HT1080 (cell line): ENCODE results near the gene EMP3. TPM values are rescaled to one million over a fixed set of nuclear protein-coding genes. Genes with fewer than 3 reads are reported as not detected.
"Not testable (repeated sequence)": the region's sequence is repeated elsewhere in the genome, so short reads cannot be mapped to it uniquely, and the experiment has no call there.

Source experiments
- DNase-seq: peaks from one replicate; pipeline ENCODE4 v3.0.0-alpha.2; 2015; ENCODE audit warnings: low read depth
- polyA plus RNA-seq, 2 experiments: library from polyadenylated mRNA; depleted of rRNA; stranded (reverse); fragments of >200 nt; gene quantifications; 2 replicates each; pipeline ENCODE4 v1.2.3, GENCODE V29; 2015
- total RNA-seq: library from RNA; depleted of rRNA; stranded (reverse); fragments of >200 nt; shearing (Covaris generic); gene quantifications from 2 replicates; pipeline ENCODE4 v1.2.3, GENCODE V29; 2014; rRNA removed

EMP3 gene, protein sequence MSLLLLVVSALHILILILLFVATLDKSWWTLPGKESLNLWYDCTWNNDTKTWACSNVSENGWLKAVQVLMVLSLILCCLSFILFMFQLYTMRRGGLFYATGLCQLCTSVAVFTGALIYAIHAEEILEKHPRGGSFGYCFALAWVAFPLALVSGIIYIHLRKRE
- total RNA-seq, result 379 and 513 TPM in 2 replicates
- polyA plus RNA-seq (2015; cell fraction: cytosol; rRNA removed), result 179 and 219 TPM in 2 replicates
- polyA plus RNA-seq (2015; cell fraction: nucleus; rRNA removed), result 113 and 124 TPM in 2 replicates

DNA sequence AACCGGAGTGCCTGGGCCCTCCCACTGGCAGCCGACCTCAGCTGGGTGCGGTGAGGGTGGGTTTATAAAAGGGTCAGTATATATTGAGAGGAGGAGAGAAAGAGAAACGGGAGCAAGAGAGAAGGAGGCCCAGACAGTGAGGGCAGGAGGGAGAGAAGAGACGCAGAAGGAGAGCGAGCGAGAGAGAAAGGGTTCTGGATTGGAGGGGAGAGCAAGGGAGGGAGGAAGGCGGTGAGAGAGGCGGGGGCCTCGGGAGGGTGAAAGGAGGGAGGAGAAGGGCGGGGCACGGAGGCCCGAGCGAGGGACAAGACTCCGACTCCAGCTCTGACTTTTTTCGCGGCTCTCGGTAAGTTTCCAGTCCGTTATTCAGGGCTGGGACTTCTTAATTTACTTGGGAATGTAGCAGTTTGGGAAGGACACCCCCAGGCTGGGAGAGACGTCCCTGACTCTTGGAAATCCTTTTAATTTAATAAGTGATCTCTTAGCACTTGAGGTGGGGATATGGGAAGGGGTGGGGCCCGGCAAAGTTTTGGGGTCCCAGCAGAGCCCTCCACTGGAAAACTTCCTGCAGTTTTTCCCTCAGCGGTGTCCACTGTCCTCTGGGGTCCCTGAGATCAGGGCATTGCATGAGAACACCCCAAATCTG lies at the start of gene EMP3:
TSS of gene EMP3 (plus strand) at position 288 of the 646 bp plus-strand sequence. CDS start 1,293 bp downstream, outside the sequence.
- DNase-seq, result peak; percentile 91

DNA sequence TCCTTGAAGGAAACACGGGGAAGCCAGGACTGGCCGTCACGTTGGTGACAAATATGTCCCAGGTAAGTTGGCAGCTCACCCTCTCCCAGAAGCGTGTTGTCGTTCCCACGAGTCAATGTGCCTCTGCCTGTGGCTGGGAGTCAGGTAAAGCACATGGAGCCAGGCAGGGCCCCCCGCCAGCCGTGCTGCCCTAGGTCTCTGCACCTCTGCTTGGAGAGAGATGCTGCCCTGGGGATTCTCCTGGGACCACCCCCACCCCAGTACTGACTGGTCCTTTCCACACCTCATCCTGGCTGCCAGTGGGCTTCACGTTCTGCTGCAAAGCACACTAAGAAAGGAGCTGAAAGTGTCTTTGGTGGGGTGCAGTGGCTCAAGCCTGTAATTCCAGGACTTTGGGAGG lies 45.6 kb upstream of the EMP3 start:
- no peak for DNase-seq

DNA sequence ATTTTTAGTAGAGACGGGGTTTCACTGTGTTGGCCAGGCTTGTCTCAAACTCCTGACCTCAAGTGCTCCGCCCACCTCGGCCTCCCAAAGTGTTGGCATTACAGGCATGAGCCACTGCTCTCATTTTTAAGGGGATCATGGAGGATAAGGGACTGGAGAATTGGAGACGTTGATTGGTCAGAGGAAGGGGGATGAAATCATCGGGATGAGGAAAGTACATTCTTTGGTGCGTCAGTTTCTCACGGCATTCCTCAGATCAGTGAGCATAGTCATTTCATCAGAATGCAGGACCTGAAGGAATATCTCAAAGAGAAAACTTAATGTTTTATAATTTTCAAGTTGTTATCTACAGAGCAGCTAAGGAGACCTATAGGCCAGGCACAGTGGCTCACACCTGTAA lies 41.4 kb upstream of the EMP3 start:
- peak; percentile 51 for DNase-seq

DNA sequence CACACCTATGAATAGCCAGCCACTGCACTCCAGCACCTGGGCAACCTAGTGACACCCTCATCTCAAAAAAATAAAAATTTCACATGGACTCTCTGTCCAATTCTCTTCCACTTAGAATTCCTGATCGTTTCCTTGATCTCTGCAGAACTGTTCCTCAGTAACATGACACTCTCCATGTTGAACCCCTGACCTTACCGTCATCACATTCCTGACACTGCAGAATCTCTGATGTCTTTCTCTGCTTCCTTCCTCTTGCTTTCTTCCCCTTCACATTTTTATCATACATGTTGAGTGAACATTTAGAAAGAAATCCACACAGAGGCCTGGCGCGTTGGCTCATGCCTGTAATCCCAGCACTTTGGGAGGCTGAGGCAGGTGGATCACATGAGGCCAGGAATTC lies 40.5 kb upstream of the EMP3 start:
- no peak for DNase-seq

DNA sequence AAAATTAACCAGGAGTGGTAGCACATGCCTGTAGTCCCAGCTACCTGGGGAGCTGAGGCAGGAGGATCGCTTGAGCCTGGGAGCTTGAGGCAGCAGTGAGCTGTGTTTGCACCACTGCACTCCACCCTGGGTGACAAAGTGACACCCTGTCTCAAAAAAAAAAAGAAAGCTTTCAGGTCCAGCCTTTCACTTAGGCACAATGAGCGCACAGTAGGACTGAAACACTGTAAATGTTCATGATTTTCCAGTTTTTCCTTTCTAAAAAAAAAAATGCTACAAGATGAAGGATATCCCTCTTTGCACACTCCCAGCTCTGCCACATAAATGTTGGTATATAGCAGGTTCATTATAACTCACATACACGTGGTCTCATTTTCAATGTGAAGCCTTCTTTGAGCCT lies 37.6 kb upstream of the EMP3 start:
- DNase-seq, result no peak

DNA sequence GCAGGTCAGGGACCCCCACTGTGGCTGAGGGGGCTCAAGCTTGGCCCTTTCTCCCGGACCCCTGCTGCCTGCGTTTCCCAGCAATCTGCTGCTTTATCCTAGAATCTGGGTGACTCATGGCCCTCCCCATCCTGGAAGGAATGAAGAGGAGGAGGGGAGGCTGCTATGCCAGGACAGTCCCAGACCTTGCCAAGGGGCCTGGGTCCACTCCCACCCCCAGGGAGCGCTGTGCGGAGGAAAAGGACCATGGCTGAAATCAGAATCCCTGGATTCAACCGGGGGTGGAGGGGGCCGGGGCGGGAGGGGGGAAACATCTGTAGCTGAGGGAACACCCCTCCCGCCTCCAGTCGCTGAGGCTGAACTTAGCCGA lies 35.0 kb upstream of the EMP3 start:
- peak; percentile 74 for DNase-seq

DNA sequence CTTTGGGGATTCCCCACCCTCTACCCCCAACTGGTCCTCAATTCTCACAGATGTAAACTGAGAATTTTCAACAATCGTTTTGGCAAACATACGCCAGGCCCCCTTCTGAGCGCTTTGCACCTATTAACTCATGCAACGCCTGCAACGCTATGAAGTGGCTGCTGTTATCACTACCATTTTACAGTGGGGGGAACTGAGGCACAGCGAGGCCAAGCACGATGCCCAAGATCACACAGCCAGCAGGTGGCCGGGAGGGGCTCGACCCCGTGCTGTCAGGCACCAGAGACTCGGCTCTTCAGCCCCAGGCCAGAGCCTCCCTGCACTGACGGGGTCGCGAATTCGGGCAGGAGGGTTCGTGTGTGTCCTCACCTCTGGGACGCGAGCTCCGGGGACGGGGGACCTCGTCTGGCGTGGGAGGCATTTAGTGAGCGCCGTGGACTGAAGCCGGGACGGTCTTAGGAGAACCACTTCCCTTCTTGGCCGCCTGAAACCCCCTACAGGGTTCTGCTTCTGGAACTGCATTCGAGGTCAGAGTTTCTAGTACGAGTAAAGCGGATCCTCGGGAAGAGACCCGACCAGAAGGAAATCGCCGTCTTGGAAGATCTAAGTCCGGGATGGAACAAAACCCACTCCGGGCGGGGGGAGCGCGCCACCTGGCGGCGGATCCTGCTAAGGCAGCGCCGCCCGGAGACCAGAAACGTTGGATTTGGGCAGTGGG lies 34.4 kb upstream of the EMP3 start:
- DNase-seq, result peak; percentile 73

DNA sequence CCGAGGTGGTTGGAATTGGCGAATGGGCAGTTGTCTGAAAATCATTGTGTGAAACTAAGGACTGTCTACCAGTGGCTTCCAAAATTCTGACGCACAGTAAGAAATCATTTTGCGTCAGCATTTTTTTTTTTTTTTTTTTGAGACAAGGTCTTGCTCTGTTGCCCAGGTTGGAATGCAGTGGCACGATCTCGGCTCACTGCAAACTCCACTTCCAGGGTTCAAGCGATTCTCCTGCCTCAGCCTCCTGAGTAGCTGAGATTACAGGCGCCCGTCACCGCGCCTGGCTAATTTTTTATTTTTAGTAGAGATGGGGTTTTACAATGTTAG lies 33.9 kb upstream of the EMP3 start:
- DNase-seq, result not testable (repeated sequence)

DNA sequence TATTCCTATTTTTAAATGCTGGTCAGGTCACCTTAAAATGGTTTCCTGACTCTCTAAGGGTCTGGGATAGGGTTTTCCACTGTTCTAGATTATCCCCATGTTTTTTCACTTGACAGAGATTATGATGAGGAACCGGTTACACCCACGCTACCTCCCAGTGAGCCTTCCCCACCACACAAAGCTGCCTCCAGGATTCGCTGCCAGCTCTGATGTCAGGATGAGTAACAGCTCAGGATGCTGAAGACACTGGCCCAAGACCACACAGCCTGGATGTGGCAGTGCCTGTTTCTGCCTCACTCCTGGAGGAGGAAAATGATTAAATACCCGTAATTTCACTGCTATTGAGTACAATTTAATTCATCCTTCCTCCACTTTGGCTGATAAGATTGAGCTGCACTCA lies 32.6 kb upstream of the EMP3 start:
- peak; percentile 69 for DNase-seq

DNA sequence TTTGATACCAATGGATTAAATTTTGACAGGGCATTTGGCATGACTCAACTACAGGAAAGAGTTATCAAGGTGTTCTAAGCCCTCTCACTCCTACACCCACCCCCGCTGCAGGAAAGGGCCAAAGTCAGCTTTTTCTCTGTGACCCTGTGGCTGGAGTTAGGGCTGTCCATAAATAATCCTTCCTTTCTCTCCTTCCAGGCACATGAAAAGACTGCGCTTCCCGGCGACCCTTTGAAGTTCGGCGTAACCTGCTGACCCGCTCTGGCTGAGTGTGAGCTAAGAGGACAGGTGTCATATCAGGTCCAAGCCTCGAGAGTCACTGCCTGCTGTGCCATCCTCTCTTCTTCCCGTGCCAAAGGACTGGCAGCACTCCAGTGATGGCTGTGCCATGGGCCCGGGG lies 29.9 kb upstream of the EMP3 start:
- no peak for DNase-seq

DNA sequence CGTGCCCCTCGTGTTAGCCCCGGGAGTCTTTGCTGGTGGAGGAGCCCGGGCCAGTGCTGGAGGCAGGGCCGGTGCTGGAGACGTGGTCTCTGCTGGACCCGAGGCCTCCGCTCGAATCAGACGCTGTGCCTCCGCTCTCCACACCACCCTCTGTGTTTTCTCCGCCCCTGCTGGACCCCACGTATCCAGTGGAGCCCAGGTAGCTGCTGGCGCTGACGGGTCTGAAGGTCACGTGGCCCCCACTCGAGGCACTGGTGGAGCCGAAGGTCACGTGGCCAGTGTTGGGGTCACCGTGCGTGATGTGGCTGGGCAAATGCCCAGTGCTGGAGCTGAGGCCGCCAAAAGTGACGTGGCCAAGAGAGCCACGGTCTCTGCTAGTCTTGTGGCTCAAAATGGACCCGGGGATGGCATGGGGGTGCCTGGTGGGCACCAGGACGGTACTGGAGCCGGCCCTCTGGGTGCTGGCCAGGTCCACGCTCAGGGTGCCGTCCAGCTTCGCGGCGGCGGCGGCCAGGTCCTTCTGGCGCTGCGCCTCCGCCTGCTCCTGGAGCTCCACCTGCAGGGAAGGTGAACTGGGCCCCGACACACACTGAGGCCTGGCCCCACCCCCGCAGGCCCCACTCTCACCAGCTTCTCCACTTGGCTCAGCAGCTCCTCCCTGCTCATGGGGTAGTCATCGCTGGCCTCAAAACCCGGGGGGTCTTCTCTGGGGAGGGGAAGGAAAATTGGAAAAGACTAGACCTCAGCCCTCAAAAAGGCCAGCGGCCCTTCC lies 28.2 kb upstream of the EMP3 start:
- no peak for DNase-seq

DNA sequence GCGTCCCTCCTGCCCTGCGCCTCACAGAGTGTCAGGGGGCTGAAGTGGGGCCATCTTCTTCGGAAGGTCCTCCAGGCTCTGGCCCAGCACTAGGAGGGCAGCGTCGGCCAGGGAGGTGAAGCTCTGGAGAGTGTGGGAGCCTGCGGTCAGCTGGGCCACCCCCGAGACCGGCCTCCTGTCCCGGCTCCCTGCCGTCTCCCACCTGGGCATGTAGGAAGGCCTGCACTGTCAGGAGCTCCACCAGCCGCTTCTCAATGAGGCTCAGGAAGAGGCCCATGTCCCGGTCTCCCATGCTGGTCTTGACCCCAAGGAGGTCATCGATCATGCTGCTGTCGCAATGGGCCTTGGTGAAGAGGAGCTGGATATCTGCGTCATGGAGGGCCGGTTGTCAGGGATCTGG lies 27.4 kb upstream of the EMP3 start:
- DNase-seq, result no peak

DNA sequence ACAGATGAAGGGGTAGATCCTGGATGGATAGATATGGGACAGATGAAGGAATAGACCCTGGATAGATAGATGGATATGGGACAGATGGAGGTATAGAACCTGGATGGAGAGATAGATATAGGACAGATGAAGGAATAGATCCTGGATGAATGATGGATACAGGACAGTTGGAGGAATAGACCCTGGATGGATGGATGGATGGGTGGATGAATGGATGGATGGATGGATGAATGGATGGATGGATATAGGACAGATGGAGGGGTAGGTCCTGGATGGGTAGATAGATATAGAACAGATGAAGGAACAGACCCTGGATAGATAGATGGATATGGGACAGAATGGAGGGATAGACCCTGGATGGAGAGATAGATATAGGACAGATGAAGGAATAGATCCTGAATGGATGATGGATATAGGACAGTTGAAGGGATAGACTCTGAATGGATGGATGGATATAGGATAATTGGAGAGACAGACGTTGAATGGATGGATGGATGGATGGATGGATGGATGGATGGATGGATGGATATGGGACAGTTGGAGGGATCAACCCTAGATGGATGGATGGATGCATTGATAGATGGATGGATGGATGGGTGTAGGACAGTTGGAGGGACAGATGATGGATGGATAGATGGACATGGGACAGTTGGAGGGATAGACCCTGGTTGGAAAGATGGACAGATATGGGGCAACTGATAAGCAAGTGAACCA lies 23.3 kb upstream of the EMP3 start:
- DNase-seq, result no peak

DNA sequence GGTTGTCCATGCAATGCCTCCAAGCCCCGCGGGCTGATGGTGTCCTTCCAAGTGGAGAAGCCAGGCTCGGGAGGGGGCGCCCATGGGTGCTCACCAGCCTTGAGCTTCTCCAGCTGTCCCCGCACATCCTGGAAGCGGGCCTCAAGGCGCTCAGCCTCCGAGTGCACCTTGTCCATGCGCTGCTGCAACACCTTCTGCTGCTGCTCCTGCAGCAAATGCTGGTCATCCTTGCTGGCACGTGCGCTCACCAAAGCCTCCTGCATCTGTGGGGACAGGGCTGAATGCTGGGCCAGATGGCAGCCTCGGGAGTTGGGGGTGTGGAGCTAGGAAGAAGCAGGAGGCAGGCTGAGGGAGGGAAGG lies 22.8 kb upstream of the EMP3 start:
- DNase-seq, result no peak

DNA sequence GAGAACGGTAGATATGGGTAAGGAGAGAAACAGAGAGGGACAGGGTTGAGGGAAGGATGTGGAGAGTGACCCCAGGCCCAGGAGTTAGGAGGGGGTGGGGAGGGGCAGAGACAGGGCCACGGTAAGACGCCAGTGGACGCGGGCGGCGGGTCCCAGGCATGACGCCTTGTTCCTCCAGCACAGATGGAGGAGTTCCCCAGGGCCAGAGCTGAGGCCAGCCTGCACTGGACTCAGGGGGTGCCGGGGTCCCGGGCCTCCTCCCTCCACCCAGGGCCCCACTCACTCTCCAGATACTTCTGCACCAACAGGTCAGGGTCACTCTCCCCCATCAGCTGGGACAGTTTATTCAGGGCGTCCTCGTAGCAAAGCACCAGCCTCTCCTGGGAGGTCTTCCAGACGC lies 22.0 kb upstream of the EMP3 start:
- no peak for DNase-seq

DNA sequence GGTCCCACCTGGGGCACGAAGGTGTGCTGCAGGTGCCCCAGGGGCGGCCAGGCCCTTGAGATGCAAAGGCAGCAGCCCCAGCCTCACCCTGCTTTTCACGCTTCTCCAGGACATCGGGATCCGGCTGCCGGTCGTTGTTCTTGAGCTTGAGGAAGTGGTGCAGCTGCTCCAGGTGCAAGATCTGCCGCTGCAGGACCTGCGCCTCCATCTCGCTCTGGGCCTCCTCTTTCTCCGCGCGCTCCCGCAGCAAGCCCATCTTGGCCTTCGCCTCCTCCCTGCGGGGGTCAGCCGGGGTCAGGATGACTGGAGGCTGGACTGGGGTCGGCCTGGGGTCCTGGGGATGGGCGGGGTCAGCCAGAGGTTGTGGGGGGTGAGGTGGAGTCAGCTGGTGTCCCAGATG lies 21.5 kb upstream of the EMP3 start:
- DNase-seq, result no peak

DNA sequence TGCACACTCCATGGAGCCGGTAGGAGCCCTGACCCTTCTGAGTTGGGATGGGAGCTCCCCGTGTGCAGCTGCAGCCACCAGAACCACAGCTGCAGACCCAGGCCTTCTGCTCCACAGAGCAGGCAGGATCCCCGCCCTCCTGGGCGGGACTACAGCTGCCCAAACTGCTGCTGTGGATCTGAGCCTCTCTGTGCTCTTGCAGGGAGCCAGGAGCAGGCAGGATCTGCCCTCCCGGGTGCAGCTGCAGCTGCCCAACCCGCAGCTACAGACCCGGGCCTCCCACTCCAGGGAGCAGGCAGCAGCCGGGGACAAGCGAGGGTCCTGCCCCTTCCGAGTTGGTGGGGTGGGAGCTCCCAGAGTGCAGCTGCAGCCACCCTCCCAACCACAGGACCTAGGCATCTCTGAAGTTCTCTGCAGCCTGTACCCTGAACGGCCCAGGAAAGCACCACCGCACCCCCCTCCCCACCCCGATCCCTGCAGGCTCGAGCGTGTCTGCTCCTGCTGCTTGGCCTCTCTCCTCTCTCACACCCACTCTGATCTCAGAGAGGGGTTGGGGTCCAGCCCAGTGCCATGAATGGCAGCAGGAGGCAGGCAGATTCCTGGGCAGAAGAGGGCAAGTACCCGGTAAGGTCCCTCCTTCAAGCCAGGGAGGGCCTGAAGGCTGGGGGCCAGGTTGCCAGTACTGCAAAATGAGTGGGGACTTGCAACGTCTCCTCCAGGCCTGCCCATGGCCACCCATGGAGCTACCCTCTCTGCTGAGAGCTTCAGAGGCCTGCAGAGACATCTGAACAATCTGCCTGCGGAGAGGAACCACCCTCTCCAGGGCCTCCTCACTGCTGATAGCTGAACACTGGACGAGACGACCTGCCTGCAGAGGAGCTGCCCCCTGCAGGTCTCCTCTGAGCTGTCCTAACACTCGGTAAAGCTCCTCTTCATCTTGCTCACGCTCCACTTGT lies 16.4 kb upstream of the EMP3 start:
- no peak for DNase-seq

DNA sequence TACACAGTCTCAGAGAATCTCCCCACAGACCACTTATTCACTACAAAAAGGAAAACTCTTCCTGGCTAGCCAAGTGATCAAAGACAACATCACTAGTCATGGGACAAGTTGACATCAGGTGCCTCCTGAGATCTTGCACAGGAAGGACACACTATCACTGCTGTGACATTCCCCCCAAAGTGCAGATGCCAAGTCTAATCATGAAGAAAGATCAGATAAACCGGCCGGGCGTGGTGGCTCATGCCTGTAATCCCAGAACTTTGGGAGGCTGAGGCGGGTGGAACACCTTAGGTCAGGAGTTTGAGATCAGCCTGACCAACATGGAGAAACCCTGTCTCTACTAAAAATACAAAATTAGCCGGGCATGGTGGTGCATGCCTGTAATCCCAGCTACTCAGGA lies 15.6 kb upstream of the EMP3 start:
- DNase-seq, result not testable (repeated sequence)

DNA sequence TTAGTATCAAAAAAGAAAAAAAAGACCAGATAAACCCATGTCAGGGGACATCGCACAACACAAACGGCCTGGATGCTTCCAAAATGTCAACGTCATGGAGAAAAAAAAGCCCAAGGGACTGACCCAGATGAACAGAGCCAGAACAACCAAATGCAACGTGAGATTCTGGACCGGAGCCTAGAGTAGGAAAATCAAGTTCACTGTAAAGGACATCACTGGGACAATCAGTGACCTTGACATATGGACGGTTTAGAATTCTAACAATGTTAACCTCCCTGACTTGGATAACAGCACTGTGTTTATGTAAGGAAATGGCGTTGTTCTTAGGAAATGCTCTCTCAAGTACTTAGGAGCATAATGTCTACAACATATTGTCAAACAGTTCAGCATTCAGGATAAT lies 15.1 kb upstream of the EMP3 start:
- DNase-seq, result no peak

DNA sequence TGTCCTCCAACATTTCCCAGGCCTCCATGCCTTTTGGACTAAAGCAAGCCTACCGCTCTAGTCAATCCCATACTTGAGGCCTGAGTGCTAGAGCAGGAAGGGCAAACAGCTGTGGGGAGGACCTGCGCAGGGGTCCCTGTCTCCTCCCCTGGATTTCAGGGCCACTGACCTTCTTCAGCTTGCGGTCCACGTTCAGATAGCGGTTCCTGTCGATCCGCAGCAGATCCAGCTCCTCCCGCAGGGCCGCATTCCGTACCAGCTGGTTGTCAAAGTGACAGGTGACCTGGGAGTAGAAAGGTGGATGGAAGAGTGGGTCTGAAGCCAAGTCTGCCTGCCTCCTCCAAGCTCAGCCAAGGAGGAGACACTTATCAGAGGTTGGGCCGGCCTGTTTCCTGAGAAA lies 14.0 kb upstream of the EMP3 start:
- no peak for DNase-seq
